GM12864 (cell line): ENCODE measurements around the gene C9orf50.

Experiments
- DNase-seq: peaks from one replicate; pipeline ENCODE4 v3.0.0-alpha.2; 2011; ENCODE audit warnings: low read depth
- H3K4me3 ChIP-seq: 2 replicates; pipeline ENCODE4 v1.5.1; 2011; ENCODE audit warnings: mild to moderate bottlenecking, low read depth, low read length, control low read depth
- TF ChIP-seq, protein P1 (sequence below): IDR thresholded peaks from 2 replicates; pipeline ENCODE4 v1.5.1; 2011; ENCODE audit warnings: low read depth, mild to moderate bottlenecking, moderate library complexity, low read length, control low read depth, inconsistent platforms; ENCODE audit errors: missing control alignments

The C9orf50 gene, protein sequence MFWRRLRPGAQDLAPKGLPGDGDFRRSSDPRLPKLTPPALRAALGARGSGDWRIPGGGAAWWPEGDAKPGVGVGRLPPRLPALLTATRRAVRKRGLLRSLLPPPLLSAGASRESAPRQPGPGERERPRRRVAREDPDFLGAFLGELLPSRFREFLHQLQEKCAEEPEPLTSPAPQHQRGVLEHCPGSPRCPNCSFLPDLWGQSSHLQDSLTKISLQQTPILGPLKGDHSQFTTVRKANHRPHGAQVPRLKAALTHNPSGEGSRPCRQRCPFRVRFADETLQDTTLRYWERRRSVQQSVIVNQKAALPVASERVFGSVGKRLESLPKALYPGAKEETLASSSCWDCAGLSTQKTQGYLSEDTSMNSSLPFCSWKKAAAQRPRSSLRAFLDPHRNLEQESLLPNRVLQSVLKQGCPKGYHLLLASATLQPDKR

DNA sequence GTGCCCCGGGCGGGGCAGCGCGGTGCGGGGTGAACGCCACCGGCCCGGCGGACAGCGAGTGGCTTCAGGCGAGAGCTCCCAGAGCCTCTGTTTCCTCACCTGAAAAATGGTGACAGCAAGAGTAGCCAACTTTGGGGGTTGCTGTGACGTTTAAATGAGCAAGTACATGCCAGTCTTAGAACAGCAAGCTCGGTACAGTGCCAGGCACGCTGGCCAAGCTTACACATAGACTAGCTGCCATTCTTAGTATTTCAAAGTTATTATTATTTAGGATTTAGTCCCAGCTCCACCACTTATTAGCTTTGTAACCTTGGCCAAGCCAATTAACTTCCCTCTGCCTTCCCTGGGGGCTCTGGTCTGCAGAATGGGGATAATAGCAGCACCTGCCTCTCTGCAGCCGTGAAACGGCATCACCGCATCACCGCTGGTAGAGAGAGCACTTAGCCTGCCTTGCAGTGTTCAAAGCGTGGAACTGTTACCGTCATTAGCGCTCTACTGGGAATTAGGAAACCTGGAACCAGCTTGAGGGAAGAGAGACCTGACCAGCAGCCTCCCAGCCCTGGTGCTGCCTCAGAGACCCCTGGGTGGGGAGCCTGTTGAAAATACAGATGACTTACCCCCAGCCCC is at the start of gene C9orf50:
TSS of gene C9orf50 (minus strand) at position 433 of the 627 bp plus-strand sequence. CDS start 527 bp downstream, outside the sequence.
- no peak within 1 kb of the TSS for H3K4me3 ChIP-seq
- DNase-seq, result no peak
- TF ChIP-seq, protein P1, sequence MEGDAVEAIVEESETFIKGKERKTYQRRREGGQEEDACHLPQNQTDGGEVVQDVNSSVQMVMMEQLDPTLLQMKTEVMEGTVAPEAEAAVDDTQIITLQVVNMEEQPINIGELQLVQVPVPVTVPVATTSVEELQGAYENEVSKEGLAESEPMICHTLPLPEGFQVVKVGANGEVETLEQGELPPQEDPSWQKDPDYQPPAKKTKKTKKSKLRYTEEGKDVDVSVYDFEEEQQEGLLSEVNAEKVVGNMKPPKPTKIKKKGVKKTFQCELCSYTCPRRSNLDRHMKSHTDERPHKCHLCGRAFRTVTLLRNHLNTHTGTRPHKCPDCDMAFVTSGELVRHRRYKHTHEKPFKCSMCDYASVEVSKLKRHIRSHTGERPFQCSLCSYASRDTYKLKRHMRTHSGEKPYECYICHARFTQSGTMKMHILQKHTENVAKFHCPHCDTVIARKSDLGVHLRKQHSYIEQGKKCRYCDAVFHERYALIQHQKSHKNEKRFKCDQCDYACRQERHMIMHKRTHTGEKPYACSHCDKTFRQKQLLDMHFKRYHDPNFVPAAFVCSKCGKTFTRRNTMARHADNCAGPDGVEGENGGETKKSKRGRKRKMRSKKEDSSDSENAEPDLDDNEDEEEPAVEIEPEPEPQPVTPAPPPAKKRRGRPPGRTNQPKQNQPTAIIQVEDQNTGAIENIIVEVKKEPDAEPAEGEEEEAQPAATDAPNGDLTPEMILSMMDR, result no peak

DNA sequence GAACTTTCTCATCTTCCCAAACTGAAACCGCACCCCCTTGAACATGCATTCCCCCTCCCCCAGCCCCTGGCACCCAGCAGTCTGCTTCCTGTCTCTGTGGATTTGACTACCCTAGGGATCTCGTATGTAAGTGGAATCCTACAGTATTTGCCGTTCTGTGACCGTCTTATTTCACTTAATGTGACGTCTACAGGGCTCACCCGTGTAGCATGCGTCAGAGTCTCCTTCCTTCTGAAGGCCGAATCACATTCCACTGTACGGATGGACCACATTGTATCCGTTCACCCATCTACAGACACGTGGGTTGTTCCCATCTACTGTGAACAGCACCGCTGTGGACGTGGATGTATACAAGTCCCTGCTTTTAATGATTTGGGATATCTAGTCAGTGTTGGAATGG is 49.0 kb upstream of the C9orf50 start:
- no peak for DNase-seq
- TF ChIP-seq, protein P1, result no peak
- H3K4me3 ChIP-seq, result no peak overlapping the region

DNA sequence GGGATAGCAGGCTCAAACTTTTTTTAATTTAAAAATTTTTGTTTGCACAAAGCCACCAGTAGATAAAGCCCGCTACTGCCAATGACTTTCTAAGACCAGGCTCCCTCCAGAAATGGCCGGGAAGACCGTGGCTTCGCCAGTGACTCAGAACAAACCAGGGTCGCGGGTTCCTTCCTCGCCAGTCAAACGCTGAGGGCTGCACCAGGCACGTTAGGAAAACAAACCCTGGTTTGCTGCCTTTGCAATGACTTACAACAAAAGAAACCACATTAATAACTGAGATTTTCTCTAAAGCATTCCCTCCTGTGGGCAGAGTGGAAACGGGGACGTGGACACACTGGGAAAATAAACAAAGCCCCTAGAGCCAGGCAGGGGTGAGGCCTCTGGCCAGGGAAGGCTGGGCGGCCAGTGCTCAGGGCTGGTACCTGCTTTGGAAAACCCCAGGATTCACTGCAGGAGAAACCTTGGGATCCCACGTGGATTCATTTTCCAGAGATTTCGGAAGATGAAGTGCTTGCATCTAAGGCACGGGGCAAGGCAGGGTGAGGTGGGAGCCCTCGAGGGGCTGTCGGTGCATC is 48.3 kb upstream of the C9orf50 start:
- H3K4me3 ChIP-seq, result no peak overlapping the region
- TF ChIP-seq, protein P1, result no peak
- no peak for DNase-seq

DNA sequence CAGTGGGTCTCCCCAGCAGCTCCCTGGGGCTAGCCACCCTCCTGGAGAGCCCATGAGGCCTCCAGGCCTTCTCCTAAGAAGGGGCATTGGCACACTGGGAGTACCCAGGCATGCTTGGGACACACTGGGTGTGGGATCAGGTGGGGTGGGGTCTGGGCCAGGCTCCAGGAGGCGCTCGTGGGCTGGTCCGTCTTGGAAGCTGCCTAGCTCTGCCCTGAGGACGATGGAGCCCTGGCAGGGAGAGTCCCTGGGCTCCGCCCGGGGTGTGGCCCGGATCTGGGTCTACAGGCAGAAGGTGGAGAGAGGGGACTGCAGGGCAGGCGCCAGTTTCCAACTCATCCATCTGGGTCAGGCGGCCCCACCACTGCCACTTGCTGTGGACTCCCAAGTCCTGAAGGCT is 46.9 kb upstream of the C9orf50 start:
- DNase-seq, result no peak
- TF ChIP-seq, protein P1, result no peak
- H3K4me3 ChIP-seq, result no peak overlapping the region

DNA sequence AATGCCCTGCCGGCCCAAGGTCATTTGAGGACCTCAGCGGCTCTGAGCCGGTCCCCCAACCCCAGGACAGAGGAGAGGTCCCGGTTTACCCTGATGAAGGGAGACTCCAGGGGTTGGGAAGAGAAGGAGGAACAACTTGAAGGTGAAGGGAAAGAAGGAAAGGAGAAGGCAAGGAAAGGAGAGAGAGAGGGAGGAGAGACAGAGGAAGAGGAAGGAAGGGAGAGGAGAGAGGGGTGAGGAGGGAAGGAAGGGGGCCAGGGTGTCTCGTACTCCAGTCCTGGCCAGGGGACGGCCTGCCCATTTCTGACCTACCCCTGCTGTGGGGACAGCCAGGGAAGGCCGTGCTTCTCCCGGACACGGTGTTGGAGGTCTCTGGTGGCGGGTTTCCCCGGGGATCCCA is 46.5 kb upstream of the C9orf50 start:
- DNase-seq, result no peak
- H3K4me3 ChIP-seq, result no peak overlapping the region
- TF ChIP-seq, protein P1, result no peak

DNA sequence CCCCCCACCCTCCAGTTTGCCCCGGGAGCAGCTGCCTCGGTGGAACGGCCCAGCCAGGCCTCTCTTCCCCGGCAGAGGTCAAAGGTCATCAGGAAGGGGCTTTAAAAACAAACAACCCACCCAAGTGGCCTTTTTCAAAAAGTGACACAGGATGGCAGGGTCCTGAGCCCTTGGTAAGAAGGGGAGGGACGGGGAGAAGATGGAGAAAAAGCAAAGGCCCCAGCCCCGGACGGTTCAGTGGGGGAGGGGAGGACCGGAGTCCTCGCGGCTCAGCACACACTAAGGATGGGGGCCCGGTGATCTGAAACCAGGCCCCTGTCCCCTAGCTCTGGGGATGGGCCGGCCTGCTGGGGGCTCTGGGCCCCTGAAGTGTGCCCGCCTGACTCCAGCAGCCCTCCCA is 45.7 kb upstream of the C9orf50 start:
- TF ChIP-seq, protein P1, result no peak
- DNase-seq, result no peak
- no peak overlapping the region for H3K4me3 ChIP-seq
